WTC11 (cell line): ENCODE results near the gene HECW1. TPM values are rescaled to one million over a fixed set of nuclear protein-coding genes. Genes with fewer than 3 reads are reported as not detected.

Experiments
- ATAC-seq: fragments of 200-7000 bp; cut with Tn5 transposase; 2 replicates; pipeline ENCODE4 v1.10.0; 2021; ENCODE audit warnings: mild to moderate bottlenecking, moderate library complexity
- CTCF ChIA-PET: fragments of 300-600 bp; sonication (Branson Sonifier 250); formaldehyde crosslinking; loops from one replicate; lab custom pipeline; 2021; ENCODE audit warnings: antibody characterized with exemption; lab: Charles Lee
- POLR2A ChIA-PET: fragments of 350-600 bp; sonication (Branson Sonifier 250); formaldehyde crosslinking; loops from one replicate; lab custom pipeline; 2021; ENCODE audit warnings: antibody characterized with exemption; lab: Charles Lee
- DNase-seq: peaks from one replicate; pipeline ENCODE4 v3.0.0; 2021; ENCODE audit warnings: low spot score
- H3K27ac Mint-ChIP-seq: 2 replicates; pipeline ENCODE4 v1.8.0; 2021; ENCODE audit warnings: mixed read lengths
- H3K27me3 Mint-ChIP-seq: 2 replicates; pipeline ENCODE4 v1.8.0; 2021; ENCODE audit warnings: low read depth, mild to moderate bottlenecking, moderate library complexity, mixed read lengths
- H3K36me3 Mint-ChIP-seq: 2 replicates; pipeline ENCODE4 v1.8.0; 2021; ENCODE audit warnings: mixed read lengths
- H3K4me1 Mint-ChIP-seq: 2 replicates; pipeline ENCODE4 v1.8.0; 2022; ENCODE audit warnings: mixed read lengths
- H3K4me3 Mint-ChIP-seq: 2 replicates; pipeline ENCODE4 v1.8.0; 2021; ENCODE audit warnings: mild to moderate bottlenecking, moderate library complexity, mixed read lengths
- H3K9me3 Mint-ChIP-seq: 2 replicates; pipeline ENCODE4 v1.8.0; 2021; ENCODE audit warnings: mixed read lengths
- ATF1 ChIP-seq: sonication (generic); formaldehyde crosslinking; IDR thresholded peaks from 2 replicates; pipeline ENCODE4 v1.8.1; 2023; ENCODE audit warnings: mild to moderate bottlenecking, moderate library complexity, missing genetic modification reagents
- CBFB ChIP-seq: sonication (generic); formaldehyde crosslinking; IDR thresholded peaks from 2 replicates; pipeline ENCODE4 v1.8.1; 2022; ENCODE audit warnings: mild to moderate bottlenecking, low read depth, missing genetic modification reagents
- ETV6 ChIP-seq: sonication (generic); formaldehyde crosslinking; IDR thresholded peaks from 2 replicates; pipeline ENCODE4 v1.8.1; 2022; ENCODE audit warnings: mild to moderate bottlenecking, missing genetic modification reagents
- FOXK1 ChIP-seq: sonication (generic); formaldehyde crosslinking; IDR thresholded peaks from 2 replicates; pipeline ENCODE4 v1.8.0; 2022; ENCODE audit warnings: mild to moderate bottlenecking, moderate library complexity, missing genetic modification reagents
- FOXP1 ChIP-seq: sonication (generic); formaldehyde crosslinking; IDR thresholded peaks from 2 replicates; pipeline ENCODE4 v1.8.0; 2022; ENCODE audit warnings: missing genetic modification reagents, mild to moderate bottlenecking, moderate library complexity, borderline replicate concordance
- GABPB1 ChIP-seq: sonication (generic); formaldehyde crosslinking; IDR thresholded peaks from 2 replicates; pipeline ENCODE4 v1.8.1; 2023; ENCODE audit warnings: mild to moderate bottlenecking, missing genetic modification reagents
- JAZF1 ChIP-seq: fragments of 250-450 bp; sonication (Bioruptor Pico); IDR thresholded peaks from 2 replicates; pipeline ENCODE4 v1.9.0; 2021; ENCODE audit warnings: moderate library complexity, mild to moderate bottlenecking, inconsistent platforms
- JUN ChIP-seq: sonication (generic); formaldehyde crosslinking; IDR thresholded peaks from 2 replicates; pipeline ENCODE4 v1.8.0; 2023; ENCODE audit warnings: mild to moderate bottlenecking, missing genetic modification reagents
- MYBL2 ChIP-seq: sonication (generic); formaldehyde crosslinking; IDR thresholded peaks from 2 replicates; pipeline ENCODE4 v1.8.1; 2023; ENCODE audit warnings: mild to moderate bottlenecking, moderate library complexity, missing genetic modification reagents
- SMAD4 ChIP-seq: sonication (generic); formaldehyde crosslinking; IDR thresholded peaks from 2 replicates; pipeline ENCODE4 v1.8.0; 2022; ENCODE audit warnings: mild to moderate bottlenecking, missing genetic modification reagents
- SP1 ChIP-seq: sonication (generic); formaldehyde crosslinking; conservative IDR thresholded peaks from 2 replicates; pipeline ENCODE4 v1.8.1; 2022; ENCODE audit warnings: missing genetic modification reagents
- ZNF121 ChIP-seq: sonication (generic); formaldehyde crosslinking; IDR thresholded peaks from 2 replicates; pipeline ENCODE4 v1.8.0; 2023; ENCODE audit warnings: missing genetic modification reagents
- ZNF671 ChIP-seq: fragments of 250-450 bp; sonication (Bioruptor Pico); IDR thresholded peaks from 2 replicates; pipeline ENCODE4 v1.8.0; 2021; ENCODE audit warnings: mild to moderate bottlenecking
- total RNA-seq: library from RNA; stranded (reverse); gene quantifications from 3 replicates; pipeline ENCODE4 v1.2.3, GENCODE V29; 2021
- TF ChIP-seq, protein P1 (sequence below): fragments of 250-450 bp; sonication (Bioruptor Pico); IDR thresholded peaks from 2 replicates; pipeline ENCODE4 v1.8.0; 2021; ENCODE audit warnings: mild to moderate bottlenecking
- TF ChIP-seq, protein P2 (sequence below): sonication (generic); formaldehyde crosslinking; IDR thresholded peaks from 2 replicates; pipeline ENCODE4 v1.8.1; 2022; ENCODE audit warnings: mild to moderate bottlenecking, moderate library complexity, missing genetic modification reagents
- TF ChIP-seq, protein P3 (sequence below): sonication (generic); formaldehyde crosslinking; IDR thresholded peaks from 2 replicates; pipeline ENCODE4 v1.8.1; 2023; ENCODE audit warnings: mild to moderate bottlenecking, missing genetic modification reagents
- TF ChIP-seq, protein P4 (sequence below): fragments of 250-450 bp; sonication (Bioruptor Pico); IDR thresholded peaks from 2 replicates; pipeline ENCODE4 v1.9.0; 2021; ENCODE audit warnings: mild to moderate bottlenecking
- TF ChIP-seq, protein P5 (sequence below): sonication (generic); formaldehyde crosslinking; IDR thresholded peaks from 2 replicates; pipeline ENCODE4 v1.8.0; 2022; ENCODE audit warnings: missing genetic modification reagents

HECW1 gene
- total RNA-seq, 1 experiment from 2014 or later, result 6.1 TPM

DNA sequence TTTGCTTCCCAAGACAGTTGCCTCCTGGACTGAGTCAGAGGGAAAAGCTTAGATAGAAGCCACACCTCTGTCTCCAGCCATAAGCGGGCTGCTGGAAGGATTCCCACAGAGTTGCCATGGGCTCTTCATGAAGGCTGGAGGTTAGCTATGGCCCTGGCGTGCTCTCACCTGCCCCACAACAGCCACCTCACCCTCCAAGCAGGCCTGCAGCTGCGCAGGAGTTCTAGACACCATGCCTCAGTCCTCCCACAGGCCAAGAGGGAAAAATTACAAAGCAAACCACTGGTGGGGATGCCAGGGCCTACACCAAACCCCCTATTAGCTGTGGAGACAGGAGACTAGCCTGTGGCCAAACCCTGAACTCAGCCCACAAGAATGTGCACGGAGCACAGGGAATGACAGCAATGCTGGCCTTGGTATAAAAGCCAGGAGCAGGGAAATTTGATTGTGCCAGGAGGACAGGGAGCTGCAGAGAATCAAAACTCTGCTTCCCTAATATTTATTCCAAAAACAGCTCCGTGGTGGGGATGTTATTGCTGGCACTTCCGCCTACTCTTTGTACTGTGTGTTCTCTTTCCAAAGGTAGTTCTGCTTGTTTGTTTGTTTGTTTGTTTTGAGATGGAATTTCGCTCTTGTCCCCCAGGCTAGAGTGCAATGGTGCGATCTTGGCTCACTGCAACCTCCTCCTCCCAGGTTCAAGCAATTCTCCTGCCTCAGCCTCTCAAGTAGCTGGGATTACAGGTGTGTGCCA is 410.1 kb downstream of the HECW1 start:
- no peaks in the 10 kb centered on the region for H3K9me3 Mint-ChIP-seq
- H3K27ac Mint-ChIP-seq, result no peak overlapping the region
- H3K36me3 Mint-ChIP-seq, result no peaks in the 10 kb centered on the region
- POLR2A ChIA-PET, result no interaction called here
- no peaks in the 10 kb centered on the region for H3K27me3 Mint-ChIP-seq
- DNase-seq (no peak), ATAC-seq (no peak)
- H3K4me3 Mint-ChIP-seq, result no peak overlapping the region
- TF ChIP-seq GABPB1 (no peak), FOXK1 (no peak), SMAD4 (no peak), FOXP1 (CRISPR knock-in tag) (no peak), CBFB (CRISPR knock-in tag) (no peak), ZNF121 (CRISPR knock-in tag) (no peak), MYBL2 (CRISPR knock-in tag) (no peak), ETV6 (CRISPR knock-in tag) (no peak), ZNF671 (CRISPR knock-in tag) (no peak), SP1 (CRISPR knock-in tag) (no peak), ATF1 (CRISPR knock-in tag) (no peak), JUN (no peak), JAZF1 (CRISPR knock-in tag) (no peak)
- TF ChIP-seq, protein P1, sequence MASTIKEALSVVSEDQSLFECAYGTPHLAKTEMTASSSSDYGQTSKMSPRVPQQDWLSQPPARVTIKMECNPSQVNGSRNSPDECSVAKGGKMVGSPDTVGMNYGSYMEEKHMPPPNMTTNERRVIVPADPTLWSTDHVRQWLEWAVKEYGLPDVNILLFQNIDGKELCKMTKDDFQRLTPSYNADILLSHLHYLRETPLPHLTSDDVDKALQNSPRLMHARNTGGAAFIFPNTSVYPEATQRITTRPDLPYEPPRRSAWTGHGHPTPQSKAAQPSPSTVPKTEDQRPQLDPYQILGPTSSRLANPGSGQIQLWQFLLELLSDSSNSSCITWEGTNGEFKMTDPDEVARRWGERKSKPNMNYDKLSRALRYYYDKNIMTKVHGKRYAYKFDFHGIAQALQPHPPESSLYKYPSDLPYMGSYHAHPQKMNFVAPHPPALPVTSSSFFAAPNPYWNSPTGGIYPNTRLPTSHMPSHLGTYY (CRISPR knock-in tag), result no peak
- TF ChIP-seq, protein P2, sequence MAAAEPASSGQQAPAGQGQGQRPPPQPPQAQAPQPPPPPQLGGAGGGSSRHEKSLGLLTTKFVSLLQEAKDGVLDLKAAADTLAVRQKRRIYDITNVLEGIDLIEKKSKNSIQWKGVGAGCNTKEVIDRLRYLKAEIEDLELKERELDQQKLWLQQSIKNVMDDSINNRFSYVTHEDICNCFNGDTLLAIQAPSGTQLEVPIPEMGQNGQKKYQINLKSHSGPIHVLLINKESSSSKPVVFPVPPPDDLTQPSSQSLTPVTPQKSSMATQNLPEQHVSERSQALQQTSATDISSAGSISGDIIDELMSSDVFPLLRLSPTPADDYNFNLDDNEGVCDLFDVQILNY, result no peak
- TF ChIP-seq, protein P3, sequence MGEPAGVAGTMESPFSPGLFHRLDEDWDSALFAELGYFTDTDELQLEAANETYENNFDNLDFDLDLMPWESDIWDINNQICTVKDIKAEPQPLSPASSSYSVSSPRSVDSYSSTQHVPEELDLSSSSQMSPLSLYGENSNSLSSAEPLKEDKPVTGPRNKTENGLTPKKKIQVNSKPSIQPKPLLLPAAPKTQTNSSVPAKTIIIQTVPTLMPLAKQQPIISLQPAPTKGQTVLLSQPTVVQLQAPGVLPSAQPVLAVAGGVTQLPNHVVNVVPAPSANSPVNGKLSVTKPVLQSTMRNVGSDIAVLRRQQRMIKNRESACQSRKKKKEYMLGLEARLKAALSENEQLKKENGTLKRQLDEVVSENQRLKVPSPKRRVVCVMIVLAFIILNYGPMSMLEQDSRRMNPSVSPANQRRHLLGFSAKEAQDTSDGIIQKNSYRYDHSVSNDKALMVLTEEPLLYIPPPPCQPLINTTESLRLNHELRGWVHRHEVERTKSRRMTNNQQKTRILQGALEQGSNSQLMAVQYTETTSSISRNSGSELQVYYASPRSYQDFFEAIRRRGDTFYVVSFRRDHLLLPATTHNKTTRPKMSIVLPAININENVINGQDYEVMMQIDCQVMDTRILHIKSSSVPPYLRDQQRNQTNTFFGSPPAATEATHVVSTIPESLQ (CRISPR knock-in tag), result no peak
- TF ChIP-seq, protein P4, sequence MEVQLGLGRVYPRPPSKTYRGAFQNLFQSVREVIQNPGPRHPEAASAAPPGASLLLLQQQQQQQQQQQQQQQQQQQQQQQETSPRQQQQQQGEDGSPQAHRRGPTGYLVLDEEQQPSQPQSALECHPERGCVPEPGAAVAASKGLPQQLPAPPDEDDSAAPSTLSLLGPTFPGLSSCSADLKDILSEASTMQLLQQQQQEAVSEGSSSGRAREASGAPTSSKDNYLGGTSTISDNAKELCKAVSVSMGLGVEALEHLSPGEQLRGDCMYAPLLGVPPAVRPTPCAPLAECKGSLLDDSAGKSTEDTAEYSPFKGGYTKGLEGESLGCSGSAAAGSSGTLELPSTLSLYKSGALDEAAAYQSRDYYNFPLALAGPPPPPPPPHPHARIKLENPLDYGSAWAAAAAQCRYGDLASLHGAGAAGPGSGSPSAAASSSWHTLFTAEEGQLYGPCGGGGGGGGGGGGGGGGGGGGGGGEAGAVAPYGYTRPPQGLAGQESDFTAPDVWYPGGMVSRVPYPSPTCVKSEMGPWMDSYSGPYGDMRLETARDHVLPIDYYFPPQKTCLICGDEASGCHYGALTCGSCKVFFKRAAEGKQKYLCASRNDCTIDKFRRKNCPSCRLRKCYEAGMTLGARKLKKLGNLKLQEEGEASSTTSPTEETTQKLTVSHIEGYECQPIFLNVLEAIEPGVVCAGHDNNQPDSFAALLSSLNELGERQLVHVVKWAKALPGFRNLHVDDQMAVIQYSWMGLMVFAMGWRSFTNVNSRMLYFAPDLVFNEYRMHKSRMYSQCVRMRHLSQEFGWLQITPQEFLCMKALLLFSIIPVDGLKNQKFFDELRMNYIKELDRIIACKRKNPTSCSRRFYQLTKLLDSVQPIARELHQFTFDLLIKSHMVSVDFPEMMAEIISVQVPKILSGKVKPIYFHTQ, result no peak
- TF ChIP-seq, protein P5, sequence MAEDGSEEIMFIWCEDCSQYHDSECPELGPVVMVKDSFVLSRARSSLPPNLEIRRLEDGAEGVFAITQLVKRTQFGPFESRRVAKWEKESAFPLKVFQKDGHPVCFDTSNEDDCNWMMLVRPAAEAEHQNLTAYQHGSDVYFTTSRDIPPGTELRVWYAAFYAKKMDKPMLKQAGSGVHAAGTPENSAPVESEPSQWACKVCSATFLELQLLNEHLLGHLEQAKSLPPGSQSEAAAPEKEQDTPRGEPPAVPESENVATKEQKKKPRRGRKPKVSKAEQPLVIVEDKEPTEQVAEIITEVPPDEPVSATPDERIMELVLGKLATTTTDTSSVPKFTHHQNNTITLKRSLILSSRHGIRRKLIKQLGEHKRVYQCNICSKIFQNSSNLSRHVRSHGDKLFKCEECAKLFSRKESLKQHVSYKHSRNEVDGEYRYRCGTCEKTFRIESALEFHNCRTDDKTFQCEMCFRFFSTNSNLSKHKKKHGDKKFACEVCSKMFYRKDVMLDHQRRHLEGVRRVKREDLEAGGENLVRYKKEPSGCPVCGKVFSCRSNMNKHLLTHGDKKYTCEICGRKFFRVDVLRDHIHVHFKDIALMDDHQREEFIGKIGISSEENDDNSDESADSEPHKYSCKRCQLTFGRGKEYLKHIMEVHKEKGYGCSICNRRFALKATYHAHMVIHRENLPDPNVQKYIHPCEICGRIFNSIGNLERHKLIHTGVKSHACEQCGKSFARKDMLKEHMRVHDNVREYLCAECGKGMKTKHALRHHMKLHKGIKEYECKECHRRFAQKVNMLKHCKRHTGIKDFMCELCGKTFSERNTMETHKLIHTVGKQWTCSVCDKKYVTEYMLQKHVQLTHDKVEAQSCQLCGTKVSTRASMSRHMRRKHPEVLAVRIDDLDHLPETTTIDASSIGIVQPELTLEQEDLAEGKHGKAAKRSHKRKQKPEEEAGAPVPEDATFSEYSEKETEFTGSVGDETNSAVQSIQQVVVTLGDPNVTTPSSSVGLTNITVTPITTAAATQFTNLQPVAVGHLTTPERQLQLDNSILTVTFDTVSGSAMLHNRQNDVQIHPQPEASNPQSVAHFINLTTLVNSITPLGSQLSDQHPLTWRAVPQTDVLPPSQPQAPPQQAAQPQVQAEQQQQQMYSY (CRISPR knock-in tag), result no peak
- peaks cover 2% of the 10 kb centered on the region for H3K4me1 Mint-ChIP-seq
- CTCF ChIA-PET, result interaction anchor here (0.6 to 0.9 kb wide), 3 partner anchors 11 to 60 kb away, joined by 3 to 4 read pairs (median 3); partner anchors contain the start of gene STK17A
